Stimulated activated naive CD8-positive, alpha-beta T cell treated with anti-CD3 and anti-CD28 coated beads, Interleukin-15, Interleukin-2, amounts not matched to agents 100 ng/mL and 50 ng/mL, for 24 hours (primary cell): ENCODE results near the gene AMPD2.

ENCODE experiments used
- H3K27ac Mint-ChIP-seq: one replicate; pipeline ENCODE4 v1.8.0; 2021; ENCODE audit warnings: mild to moderate bottlenecking, mixed read lengths
- H3K27me3 Mint-ChIP-seq: one replicate; pipeline ENCODE4 v1.8.0; 2021; ENCODE audit warnings: mixed read lengths
- H3K36me3 Mint-ChIP-seq: one replicate; pipeline ENCODE4 v1.8.0; 2021; ENCODE audit warnings: low read depth, mixed read lengths
- H3K4me1 Mint-ChIP-seq: one replicate; pipeline ENCODE4 v1.8.0; 2021; ENCODE audit warnings: low read depth, mixed read lengths
- H3K4me3 Mint-ChIP-seq: one replicate; pipeline ENCODE4 v1.8.0; 2021; ENCODE audit warnings: mild to moderate bottlenecking, mixed read lengths
- H3K9me3 Mint-ChIP-seq: one replicate; pipeline ENCODE4 v1.8.0; 2021; ENCODE audit warnings: mixed read lengths

The AMPD2 gene

GRCh38 chr1:109632671-109633346 lies 13.2 kb downstream of the AMPD2 start:
- Mint-ChIP-seq H3K9me3 (no peaks in the 10 kb centered on the region), H3K4me1 (peaks cover 14% of the 10 kb centered on the region), H3K27ac (peak overlapping the region; percentile 21), H3K36me3 (peaks cover 25% of the 10 kb centered on the region), H3K27me3 (no peaks in the 10 kb centered on the region), H3K4me3 (no peak overlapping the region)

DNA sequence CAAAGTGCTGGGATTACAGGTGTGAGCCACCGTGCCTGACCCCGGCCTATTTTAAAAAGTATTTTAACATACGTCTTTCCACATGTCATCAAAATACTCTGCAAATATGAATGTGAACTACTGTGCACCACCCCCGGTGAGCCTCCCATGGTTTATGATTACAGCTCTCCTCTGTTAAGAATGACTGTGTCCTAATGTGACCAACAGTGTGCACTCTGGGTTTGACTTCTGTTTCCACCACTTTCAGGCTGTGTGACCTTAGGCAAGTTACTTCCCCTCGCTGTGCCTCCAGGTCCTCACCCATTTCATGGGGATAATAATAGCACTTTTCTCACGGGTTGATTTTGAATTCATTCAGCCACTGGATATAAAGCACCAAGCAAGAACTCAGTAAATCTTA lies 14.7 kb downstream of the AMPD2 start:
- peaks cover 13% of the 10 kb centered on the region for H3K36me3 Mint-ChIP-seq
- H3K4me3 Mint-ChIP-seq, result no peak overlapping the region
- H3K27me3 Mint-ChIP-seq, result no peaks in the 10 kb centered on the region
- no peaks in the 10 kb centered on the region for H3K9me3 Mint-ChIP-seq
- H3K4me1 Mint-ChIP-seq, result peaks cover 14% of the 10 kb centered on the region
- no peak overlapping the region for H3K27ac Mint-ChIP-seq

GRCh38 chr1:109634771-109635750 lies 15.4 kb downstream of the AMPD2 start:
- no peak overlapping the region for H3K27ac Mint-ChIP-seq
- H3K9me3 Mint-ChIP-seq, result no peaks in the 10 kb centered on the region
- H3K4me1 Mint-ChIP-seq, result peaks cover 16% of the 10 kb centered on the region
- peaks cover 10% of the 10 kb centered on the region for H3K36me3 Mint-ChIP-seq
- H3K4me3 Mint-ChIP-seq, result no peak overlapping the region
- peaks cover 1% of the 10 kb centered on the region for H3K27me3 Mint-ChIP-seq

DNA sequence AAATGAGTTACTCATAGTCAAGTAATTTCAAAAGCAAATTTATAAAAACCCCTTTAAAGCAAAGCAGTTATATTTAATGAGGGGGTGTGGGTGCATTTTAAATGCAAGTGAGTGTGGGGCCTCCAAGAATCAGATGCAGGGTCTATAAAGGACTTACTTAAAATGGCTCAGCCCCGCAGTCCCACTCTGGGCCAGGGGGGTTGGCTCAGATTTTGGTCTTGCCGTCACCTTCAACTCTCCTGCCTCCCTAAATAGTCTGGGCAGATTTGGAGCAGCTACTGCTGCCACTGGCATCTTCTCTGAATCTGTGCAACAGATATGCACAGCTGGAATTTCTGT lies 16.2 kb downstream of the AMPD2 start:
- no peak overlapping the region for H3K27ac Mint-ChIP-seq
- no peak overlapping the region for H3K4me3 Mint-ChIP-seq
- H3K4me1 Mint-ChIP-seq, result peaks cover 18% of the 10 kb centered on the region
- peaks cover 10% of the 10 kb centered on the region for H3K36me3 Mint-ChIP-seq
- H3K9me3 Mint-ChIP-seq, result no peaks in the 10 kb centered on the region
- peaks cover 3% of the 10 kb centered on the region for H3K27me3 Mint-ChIP-seq

DNA sequence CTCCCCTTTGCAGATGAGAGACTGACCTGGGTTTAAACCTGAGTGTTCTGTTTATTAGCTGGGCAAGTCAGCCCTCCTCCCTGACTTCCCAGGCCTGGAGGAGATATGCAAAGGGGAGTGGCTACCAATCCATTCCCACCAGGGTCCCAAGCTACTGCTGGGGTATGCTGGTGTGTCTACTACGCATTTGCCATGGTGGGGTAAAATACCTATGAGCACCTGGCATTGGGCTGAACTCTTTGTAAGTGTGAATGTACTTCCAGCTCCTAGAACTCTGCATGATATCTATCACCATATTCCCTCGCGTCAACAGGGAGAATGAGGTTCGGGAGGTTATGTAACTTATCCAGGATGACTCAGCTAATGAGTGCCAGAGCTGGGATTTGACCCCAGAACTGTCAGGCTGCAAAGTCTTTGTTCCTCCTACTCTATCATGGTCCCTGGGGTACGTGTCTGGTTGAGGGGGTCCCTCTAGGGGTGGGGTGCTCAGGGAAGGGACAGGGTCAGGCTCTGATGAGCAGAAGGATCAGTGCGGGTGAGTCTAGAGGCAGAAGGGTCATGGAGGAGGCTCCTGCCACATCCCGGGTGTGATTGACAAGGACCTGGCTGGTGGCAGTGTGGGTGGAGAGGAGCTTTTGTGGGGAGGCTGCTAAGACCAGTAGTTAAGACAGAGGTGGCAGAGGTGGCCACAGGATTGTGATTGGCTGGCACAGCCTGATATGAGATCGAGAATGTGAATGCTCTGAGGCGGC lies 16.7 kb downstream of the AMPD2 start:
- peaks cover 3% of the 10 kb centered on the region for H3K27me3 Mint-ChIP-seq
- H3K27ac Mint-ChIP-seq, result no peak overlapping the region
- H3K36me3 Mint-ChIP-seq, result peaks cover 4% of the 10 kb centered on the region
- no peaks in the 10 kb centered on the region for H3K9me3 Mint-ChIP-seq
- H3K4me3 Mint-ChIP-seq, result no peak overlapping the region
- peaks cover 21% of the 10 kb centered on the region for H3K4me1 Mint-ChIP-seq

- no peak overlapping the region for H3K4me3 Mint-ChIP-seq
- no peak overlapping the region for H3K27ac Mint-ChIP-seq
- peaks cover 21% of the 10 kb centered on the region for H3K4me1 Mint-ChIP-seq
- peaks cover 3% of the 10 kb centered on the region for H3K27me3 Mint-ChIP-seq
- no peaks in the 10 kb centered on the region for H3K36me3 Mint-ChIP-seq
- H3K9me3 Mint-ChIP-seq, result no peaks in the 10 kb centered on the region
Measured at GRCh38 chr1:109637446-109637845, 17.8 kb downstream of the AMPD2 start.

DNA sequence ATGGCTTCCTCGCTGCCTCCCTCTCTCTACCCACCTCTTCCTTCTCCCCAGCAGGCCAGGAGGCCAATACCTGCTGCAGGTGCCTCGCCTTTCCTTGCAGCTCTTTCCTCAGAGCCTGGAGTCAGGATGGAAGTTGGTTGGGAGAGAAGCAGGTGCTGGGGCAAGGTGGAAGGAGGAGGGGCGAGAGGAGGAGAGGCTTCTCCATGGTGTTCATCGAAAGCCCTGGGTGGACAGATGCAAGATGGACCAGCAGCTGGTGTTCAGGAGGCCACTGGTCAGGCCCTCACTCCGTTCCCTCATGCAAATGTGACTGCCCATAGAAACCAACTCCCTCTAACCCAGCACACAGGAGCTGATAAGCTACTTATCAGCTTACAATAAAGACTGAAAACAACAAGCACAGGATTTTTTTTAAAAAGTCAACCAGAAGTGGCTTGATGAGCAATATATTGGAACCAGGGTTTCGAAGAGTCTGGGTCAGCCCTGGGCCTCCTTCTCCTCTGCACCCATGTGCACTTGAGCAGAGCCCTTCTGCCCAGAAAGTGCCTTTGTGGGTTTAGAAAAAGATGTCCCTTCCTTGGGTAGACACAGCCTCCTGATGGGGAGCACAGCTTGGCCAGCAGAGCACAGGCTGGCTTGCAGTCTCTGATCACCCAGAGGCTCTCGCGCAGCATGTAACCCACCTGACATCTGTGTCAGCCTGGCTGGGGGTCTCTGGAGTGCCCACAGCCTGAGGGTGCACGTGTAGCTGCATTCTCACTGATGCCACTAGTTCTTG lies 19.6 kb downstream of the AMPD2 start:
- H3K36me3 Mint-ChIP-seq, result no peaks in the 10 kb centered on the region
- no peaks in the 10 kb centered on the region for H3K9me3 Mint-ChIP-seq
- peaks cover 19% of the 10 kb centered on the region for H3K4me1 Mint-ChIP-seq
- H3K27ac Mint-ChIP-seq, result no peak overlapping the region
- H3K4me3 Mint-ChIP-seq, result no peak overlapping the region
- peaks cover 3% of the 10 kb centered on the region for H3K27me3 Mint-ChIP-seq

GRCh38 chr1:109639841-109640184 lies 20.2 kb downstream of the AMPD2 start:
- H3K36me3 Mint-ChIP-seq, result no peaks in the 10 kb centered on the region
- no peak overlapping the region for H3K27ac Mint-ChIP-seq
- no peak overlapping the region for H3K4me3 Mint-ChIP-seq
- H3K4me1 Mint-ChIP-seq, result peaks cover 14% of the 10 kb centered on the region
- H3K27me3 Mint-ChIP-seq, result peaks cover 3% of the 10 kb centered on the region
- no peaks in the 10 kb centered on the region for H3K9me3 Mint-ChIP-seq

- H3K27me3 Mint-ChIP-seq, result peaks cover 3% of the 10 kb centered on the region
- H3K9me3 Mint-ChIP-seq, result no peaks in the 10 kb centered on the region
- no peaks in the 10 kb centered on the region for H3K36me3 Mint-ChIP-seq
- H3K4me1 Mint-ChIP-seq, result peaks cover 8% of the 10 kb centered on the region
- no peak overlapping the region for H3K27ac Mint-ChIP-seq
- H3K4me3 Mint-ChIP-seq, result no peak overlapping the region
Measured at GRCh38 chr1:109640285-109640865, 20.7 kb downstream of the AMPD2 start.

DNA sequence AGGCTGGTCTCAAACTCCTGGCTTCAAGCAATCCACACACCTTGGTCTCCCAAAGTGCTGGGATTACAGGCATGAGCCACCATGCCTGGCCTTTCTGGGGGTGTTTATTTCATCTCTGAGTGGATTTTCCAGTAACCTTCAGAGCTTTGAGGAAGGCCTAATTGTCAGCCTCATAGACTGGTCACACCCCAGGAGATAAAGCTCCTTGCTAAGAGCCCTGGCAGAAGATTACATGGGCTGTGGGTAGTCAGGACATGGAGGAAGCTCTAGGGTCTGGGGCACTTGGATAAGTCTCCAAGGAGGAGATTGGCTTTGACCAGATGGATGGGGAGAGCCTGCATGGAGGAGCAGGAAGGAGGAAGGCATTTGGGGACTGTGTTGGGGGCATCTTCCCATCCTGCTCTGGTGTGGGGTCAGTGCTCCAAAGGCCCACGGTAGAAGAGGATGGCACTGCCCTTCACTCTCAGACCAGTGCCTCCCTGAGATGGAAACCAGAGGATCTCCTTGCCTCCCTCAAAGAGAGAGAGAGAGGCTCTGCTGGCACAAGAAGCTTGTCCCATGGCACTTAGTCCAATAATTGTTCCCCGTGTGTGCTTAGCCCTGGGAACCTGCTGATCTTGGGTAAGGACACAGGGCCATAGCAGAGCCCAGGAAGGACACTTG lies 21.6 kb downstream of the AMPD2 start:
- H3K4me3 Mint-ChIP-seq, result no peak overlapping the region
- H3K27me3 Mint-ChIP-seq, result peaks cover 3% of the 10 kb centered on the region
- H3K4me1 Mint-ChIP-seq, result peaks cover 7% of the 10 kb centered on the region
- no peaks in the 10 kb centered on the region for H3K36me3 Mint-ChIP-seq
- H3K27ac Mint-ChIP-seq, result no peak overlapping the region
- no peaks in the 10 kb centered on the region for H3K9me3 Mint-ChIP-seq

GRCh38 chr1:109641861-109642260 lies 22.2 kb downstream of the AMPD2 start:
- Mint-ChIP-seq H3K9me3 (no peaks in the 10 kb centered on the region), H3K4me1 (peaks cover 7% of the 10 kb centered on the region), H3K36me3 (no peaks in the 10 kb centered on the region), H3K4me3 (no peak overlapping the region), H3K27me3 (peaks cover 3% of the 10 kb centered on the region), H3K27ac (no peak overlapping the region)

- peaks cover 3% of the 10 kb centered on the region for H3K27me3 Mint-ChIP-seq
- no peaks in the 10 kb centered on the region for H3K36me3 Mint-ChIP-seq
- H3K9me3 Mint-ChIP-seq, result no peaks in the 10 kb centered on the region
- peaks cover 7% of the 10 kb centered on the region for H3K4me1 Mint-ChIP-seq
- no peak overlapping the region for H3K27ac Mint-ChIP-seq
- no peak overlapping the region for H3K4me3 Mint-ChIP-seq
Measured at GRCh38 chr1:109642626-109643025, 23.0 kb downstream of the AMPD2 start.

DNA sequence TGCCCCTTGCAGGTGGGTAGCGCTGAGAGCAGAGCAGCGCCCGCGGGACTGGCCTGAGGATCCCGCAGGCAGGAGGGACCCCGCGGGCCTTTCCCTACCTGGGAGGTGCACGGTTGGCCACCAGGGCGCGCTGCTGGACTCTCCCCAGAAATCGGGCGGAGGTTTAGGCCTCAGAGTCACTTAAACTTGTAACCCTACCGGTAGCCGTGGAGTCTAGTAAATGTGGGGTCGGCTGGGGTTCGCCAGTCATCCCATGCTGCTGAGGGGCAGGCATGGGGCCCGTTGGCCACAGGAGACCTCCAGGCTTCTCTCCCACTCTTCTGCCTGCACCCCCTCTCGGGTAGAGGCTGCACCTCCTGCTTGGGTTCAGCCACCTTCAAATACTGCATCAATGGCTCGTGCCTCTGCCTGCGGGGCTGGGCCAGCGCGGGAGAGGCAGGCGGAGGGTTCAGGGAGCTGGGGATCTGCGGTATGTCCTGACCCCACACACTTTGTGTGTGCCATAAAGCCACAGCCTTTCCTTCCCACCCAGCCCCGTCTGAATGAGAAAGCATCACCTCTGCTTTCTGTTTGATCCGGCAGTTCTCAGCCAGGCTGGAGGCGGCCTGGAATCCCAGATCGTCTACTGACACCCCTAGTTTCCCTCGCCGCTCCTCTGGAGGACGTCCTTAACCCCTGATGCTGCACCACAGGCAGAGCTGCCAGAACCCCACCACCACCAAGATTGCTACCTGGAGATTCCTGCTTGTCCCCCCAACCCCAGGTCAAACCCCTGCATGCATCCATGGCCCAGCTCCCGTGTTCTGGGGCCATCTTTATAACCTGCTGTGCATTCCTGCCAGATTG lies 24.0 kb downstream of the AMPD2 start:
- H3K4me3 Mint-ChIP-seq, result no peak overlapping the region
- H3K27ac Mint-ChIP-seq, result no peak overlapping the region

More for the DNA sequence above, 24.0 kb downstream of the AMPD2 start:
- Mint-ChIP-seq H3K36me3 (no peaks in the 10 kb centered on the region), H3K4me1 (peaks cover 7% of the 10 kb centered on the region), H3K9me3 (no peaks in the 10 kb centered on the region), H3K27me3 (peaks cover 3% of the 10 kb centered on the region)
